Stimulated activated naive CD4-positive, alpha-beta T cell treated with Interleukin-2 at 50 U/mL for 16 hours (primary cell): ENCODE data around the gene TREML4.
"Not testable (repeated sequence)": the region's sequence is repeated elsewhere in the genome, so short reads cannot be mapped to it uniquely, and the experiment has no call there.

Experiments used
- DNase-seq: peaks from one replicate; lab custom pipeline; 2025; lab: John Stamatoyannopoulos, UW

TREML4 gene

DNA sequence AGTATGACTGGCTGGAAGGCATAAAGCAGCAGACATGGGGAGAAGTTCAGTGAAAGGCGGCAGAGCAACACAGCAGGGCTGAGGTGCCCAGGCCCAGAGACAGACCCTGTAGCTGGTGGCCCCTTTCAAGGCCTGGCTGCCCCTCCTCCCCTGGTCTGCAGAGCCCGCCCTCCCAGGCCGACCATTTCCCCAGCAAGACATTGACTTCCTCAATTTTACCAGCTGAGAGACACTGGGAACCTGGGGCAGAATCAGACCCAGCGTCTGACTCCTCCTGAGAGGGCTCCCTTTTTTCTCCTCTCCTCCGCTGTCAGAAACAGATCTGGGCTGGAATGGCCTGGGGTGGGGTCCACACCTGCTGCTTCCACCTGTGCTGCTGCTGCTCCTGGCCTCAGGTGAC, at the start of gene TREML4:
TSS of gene TREML4 (plus strand) at position 254 of the 400 bp plus-strand sequence. CDS start at position 333, 79 bp downstream.
- DNase-seq, result no peak

DNA sequence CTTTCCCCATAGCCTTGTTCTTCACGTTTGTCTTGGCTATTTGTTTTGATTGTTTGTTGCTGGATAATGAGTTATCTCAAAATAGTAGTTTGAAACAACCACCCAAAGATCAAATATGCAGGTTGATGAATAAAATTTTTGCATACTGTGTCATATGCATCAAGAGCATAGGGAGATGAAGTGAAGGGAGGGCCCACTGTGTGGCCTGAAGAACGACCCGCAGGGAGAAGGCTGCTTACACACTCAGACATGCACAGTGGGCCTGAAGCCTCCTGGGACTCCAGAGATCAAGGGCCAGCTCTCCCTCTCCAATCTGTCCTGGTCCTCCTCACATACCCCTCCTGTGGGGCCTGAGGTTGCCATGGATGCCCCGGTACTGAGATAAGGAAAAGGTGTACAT, 49.0 kb upstream of the TREML4 start:
- DNase-seq, result no peak

DNA sequence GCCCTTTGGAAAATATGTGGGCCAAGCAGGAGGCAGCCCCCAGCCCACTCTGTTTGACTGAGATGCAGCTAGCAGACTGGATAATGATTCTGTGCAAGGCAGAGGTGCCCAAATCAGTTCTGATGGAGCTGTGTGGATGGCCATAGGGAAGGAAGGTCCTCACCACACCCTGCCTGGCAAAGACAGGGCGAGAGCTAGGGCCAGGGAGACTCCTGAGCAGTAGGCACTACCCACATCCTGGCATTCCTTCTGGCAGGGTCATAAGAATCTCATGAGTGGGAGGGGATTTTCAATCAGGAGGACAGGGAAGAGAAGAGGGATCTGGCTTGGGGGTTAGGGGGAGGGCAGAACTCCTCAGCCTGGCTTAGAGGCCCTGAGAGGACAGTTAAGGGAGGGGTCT, 46.6 kb upstream of the TREML4 start:
- no peak for DNase-seq

DNA sequence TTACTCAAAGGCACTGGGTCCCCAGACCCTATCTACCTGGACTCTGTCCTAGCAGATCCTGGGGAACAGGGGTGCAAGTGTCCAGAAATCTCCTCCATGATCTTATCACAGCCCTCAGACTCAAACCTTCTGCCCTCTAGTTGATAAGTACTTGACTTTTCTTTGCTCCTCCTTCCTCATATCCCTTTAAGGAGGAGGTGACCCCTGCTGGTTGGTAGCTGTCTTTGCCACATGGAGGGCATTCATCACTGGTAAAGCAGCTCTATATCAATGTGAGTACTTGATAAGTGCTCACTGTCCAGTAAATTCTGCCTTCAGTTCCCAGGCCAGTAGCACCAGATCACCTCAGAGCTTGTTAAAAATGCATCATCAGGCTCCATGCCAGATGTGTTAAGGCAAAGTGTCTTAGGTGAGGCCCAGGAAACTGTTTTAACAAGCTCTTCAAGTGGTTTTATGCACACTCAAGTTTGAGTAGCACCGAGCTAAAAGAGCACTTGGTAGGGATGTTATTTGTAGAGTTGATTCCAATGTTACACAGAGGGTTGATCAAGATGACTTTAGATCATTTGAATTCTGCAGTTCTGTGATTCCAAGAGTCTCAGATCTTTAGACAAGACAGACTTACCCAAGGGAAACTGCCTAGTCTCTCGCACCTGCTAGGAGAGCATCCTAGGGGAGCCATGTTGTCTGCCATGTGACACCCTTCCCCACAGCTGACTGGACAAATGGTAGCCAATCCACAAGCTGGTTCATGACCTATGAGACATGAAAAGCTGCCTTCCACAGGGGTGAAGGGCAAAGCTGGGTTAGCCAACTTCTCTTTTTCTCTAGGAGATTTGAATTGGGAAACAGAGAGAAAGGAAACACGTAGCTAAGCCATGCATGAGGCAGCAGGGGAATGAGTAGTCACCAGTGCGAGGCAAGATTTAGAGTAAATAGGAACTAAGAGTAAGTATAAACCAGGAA, 45.8 kb upstream of the TREML4 start:
- DNase-seq, result peak; percentile 21

DNA sequence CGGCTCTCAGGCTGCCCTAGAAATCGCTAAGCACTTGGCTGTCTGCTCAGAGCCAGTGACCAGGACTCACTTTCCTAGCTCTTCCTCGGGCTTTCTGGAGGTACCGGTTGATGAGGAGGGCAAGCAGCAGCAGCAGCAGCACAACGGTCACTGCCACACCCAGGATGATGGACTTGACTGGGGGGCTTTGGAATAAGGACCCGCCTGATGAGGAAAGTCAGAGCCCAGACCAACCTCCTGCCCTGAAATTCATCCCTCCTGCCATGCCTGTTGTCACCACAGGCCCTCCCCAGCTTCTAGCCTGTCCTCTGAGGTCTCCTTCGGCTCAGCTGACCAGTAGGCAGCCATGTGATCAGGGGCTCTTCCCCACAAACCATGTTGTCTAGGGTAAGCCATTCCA, 43.4 kb upstream of the TREML4 start:
- DNase-seq, result no peak

DNA sequence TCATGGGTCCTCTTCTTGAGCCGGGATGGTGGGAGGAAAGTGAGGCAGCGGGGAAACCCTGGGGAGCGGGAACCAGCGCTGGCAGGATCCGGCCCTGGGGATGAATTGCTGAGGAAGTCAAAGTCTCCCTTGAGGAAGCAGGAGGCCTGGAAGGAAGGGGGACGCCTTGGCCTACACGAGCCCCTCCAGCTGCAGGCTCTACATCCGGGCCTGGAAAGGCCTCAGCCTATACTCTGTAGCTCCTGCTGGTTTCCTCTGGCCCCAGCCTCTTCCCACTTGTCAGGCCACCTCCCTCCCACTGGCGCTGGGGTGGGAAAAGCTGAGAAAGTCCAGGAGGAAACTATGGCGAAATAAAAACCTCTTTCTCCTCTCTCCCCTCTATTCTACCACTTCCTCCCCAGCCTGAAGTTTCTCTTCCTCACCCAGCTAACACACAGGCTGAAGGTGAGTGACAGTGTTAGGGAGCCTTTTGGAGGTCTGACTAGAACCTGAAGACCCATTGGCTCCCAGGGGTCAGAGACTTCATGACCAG, 42.1 kb upstream of the TREML4 start:
- no peak for DNase-seq

GRCh38 chr6:41187924-41188886, 39.9 kb upstream of the TREML4 start:
- no peak for DNase-seq

DNA sequence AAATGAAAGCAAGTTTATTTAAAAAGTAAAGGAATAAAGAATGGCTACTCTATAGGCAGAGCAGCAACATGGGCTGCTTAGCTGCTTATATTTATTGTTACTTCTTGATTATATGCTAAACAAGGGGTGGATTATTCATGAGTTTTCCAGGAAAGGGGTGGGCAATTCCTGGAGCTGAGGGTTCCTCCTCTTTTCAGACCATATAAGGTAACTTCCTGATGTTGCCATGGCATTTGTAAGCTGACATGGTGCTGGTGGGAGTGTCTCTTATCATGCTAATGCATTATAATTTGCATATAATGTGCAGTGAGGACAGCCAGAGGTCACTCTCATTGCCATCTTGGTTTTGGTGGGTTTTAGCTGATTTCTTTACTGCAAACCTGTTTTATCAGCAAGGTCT, 39.1 kb upstream of the TREML4 start:
- DNase-seq, result not testable (repeated sequence)

DNA sequence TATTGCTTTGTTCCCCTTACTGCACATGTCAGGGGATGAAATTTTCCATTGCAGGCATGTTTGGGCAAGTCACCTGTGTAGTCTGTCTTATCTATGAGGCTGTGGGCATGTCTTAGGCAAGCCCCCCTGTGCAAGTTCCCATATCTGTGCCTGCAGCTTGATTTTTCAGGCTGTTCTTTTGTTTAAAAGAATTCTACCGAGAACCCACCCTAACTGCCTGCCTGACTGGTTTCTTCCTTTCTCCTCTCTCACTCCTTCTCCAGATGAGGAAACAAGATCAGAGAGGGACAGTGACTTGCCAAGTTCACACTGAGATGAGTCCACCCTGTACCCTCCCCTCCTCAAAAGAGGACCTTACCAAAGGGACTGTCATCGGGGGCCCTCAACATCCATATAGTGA, 38.2 kb upstream of the TREML4 start:
- no peak for DNase-seq

- no peak for DNase-seq
These were observed 37.4 kb upstream of the TREML4 start for GRCh38 chr6:41190791-41191190.

DNA sequence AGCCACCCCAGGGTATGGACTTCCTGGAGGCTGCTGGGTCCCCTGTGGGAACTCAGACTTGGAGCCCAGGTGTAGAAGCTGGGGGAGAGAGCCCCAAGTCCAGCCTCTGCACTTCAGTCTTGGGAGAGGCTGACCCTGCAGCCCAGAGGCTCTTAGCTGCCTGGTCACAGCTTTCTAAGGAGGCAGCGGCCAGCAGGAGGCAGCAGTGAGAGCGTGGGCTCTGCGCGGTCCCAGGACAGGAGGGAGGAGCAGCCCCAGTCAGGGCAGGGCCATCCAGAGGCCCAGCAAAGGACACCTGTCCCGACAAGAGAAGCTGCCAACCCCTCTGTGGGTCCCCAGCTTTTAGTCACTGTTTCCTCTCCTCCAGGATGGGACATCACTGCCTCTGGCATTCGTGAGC, 36.6 kb upstream of the TREML4 start:
- no peak for DNase-seq

DNA sequence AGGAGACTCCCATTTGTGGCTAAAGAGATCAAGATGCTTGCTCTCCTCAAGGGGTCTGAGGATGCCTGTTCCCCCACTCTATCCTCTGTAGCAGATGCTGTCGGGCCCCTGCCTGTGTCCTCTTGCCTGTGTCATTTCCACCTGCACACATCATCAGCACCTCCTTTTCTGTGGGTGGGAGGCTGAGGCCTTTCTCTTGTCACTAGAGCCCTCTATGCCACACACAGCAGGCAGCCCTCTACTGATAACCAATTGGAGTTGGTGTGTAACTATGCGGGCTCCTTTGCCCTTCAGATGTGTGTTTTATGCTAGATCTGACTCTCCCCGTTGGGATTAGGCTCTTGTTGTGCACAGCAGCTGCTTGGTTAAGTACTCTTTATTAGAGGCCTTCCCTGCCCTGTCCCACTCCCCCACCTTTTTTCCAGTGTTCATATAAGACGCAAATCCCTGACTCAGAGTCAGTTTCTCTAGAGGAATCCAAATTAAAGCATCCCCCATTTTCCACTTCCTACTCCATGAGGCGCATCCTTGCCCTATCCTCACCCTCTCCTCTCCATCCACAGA, 34.9 kb upstream of the TREML4 start:
- no peak for DNase-seq

DNA sequence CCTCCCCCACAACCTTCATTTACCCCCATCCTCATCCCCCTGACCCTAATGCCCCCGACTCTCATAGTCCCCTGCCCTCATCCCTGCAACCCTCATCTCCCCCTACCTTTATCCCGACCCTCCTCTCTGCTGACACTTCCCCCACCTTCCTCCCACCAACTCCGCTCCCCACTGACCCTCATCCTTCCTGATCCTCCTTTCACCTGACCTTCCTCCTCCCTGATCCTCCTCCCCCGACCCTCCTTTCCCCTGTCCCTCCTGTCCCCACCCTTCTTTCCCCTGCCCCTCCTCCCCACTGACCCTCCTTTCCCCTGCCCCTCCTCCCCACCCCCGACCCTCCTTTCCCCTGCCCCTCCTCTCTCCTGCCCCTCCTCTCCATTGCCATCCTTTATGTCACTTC, 34.3 kb upstream of the TREML4 start:
- DNase-seq, result no peak

DNA sequence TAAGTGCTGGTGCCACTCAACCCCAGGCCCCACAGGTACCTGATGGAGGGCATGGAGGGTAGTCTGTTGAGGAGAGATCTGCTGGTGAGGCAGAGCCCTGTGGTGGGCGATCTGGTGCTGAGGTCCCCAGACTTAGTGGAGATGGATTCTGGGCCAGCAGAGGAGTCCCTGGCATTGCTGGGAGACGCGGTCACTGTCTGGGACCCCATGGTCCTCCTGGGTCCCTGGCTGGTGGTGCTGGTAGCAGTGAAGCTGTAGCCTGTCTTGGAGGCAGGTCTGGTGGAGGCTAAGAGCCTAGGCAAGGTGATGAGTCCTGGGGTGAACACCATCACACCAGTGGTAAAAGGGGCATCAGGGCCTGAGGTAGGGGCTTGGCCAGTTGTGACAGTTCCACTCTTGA, 33.8 kb upstream of the TREML4 start:
- DNase-seq, result no peak

DNA sequence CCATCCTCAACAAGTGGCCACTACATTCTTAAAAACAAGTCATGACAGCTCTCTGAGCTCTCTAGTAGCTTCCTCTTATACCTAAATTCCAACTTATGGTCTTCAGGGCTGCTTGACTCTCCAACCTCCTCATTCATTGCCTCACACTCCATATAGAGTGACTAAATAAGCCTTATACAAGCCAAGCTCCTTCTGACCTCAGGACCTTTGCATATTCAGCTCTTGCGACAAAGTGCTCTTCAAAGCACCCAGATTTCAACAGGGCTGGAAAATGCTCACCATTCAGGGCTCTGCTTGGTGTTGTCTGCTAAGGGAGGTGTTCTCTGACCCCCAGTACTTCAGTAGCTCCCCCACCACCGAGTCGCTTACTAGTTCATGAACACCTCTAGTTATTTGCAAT, 30.9 kb upstream of the TREML4 start:
- no peak for DNase-seq

- DNase-seq, result peak; percentile 27
These were observed 28.4 kb upstream of the TREML4 start for GRCh38 chr6:41199552-41200246.

DNA sequence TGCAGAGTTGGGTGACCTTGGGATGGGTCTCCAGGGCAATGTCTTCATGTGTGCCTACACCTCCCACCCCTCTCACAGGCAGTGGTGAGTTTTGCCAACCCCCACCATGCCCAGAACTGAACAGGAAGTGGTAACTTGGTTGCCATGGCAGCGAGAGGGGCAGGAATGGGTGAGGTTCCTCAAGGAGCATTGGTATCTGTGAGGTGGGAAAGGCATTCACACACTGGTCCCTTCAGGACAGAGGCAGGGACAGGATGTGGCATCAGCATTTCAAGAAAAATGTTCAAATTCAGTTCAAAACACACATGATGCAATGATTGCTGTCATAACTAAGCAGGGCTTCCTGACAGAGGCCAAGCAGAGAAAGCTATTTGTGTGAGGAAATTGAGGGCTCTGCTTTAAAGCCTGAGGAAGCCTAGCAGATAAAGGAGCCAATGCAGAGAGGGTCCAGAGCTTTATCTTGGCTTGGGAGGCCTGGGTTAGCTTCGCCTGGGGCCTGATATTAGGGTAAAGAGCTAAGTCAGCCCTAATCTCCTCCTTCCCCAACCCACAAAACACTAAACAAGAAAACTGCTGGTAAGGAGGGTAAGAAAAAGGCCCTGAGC, 27.8 kb upstream of the TREML4 start:
- peak; percentile 35 for DNase-seq

DNA sequence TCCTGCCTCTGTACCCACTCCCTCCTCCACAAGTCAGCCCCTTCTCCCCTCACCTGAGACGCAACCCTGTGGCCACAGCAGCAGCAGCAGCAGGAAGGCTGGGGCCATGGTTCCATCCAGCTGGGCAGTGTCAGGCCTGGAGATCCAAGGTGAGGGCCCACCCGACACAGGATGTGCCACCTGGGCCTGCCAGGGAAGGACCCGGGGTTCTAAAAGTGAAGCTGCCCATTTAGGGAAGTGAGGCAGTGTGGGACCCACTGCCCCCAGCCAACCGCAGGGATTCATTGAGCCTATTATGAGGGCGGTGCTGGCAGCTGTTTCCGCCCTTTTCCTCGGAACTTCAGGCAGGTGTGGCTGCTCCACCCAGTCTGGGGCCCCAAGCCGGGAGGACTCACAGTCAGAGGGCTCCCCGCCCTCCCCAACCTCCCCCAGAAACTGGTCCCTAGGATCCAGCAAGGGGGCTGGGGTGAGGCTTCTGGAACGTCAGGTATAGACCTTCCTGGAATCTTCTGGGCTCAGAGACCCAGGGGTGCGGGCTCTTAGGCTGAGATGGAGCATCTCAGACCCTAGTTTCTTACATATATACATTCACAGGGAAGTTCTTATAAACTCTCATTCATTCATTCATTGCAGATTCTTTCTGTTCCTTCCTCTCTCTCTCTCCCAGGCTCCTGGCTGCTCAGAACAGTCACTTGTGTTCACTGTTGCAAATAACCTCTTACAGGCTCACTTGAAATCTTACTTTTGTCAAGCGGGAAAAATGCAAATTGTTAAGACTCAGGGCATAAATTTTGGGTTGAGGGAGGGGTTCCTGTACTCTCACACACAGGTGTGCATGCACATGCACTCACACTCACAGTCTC, 27.0 kb upstream of the TREML4 start, which contains the start of gene TREML2:
TSS of gene TREML2 (minus strand) at position 249 of the 863 bp plus-strand sequence. CDS start at position 108, 141 bp downstream.
- DNase-seq, result peak; percentile 13

- no peak for DNase-seq
These were observed 26.4 kb upstream of the TREML4 start for GRCh38 chr6:41201764-41202173.

- no peak for DNase-seq
These were observed 24.0 kb upstream of the TREML4 start for GRCh38 chr6:41204156-41204555.
